Muscle of leg (tissue), 16 donors: Measurements from ENCODE around the gene ARID2. TPM values are rescaled to one million over a fixed set of nuclear protein-coding genes. Genes with fewer than 3 reads are reported as not detected.

Source experiments
- DNase-seq: peaks from one replicate; pipeline ENCODE4 v3.0.0; 2013
- H3K27ac ChIP-seq: one replicate; pipeline ENCODE4 v1.5.1; 2013; ENCODE audit warnings: mild to moderate bottlenecking, low read length, control low read depth
- H3K27me3 ChIP-seq: one replicate; pipeline ENCODE4 v1.6.1; 2013; ENCODE audit warnings: low read length; ENCODE audit not compliant: control insufficient read depth, insufficient read depth
- H3K36me3 ChIP-seq: one replicate; pipeline ENCODE4 v1.6.1; 2013; ENCODE audit warnings: low read length; ENCODE audit not compliant: control insufficient read depth, insufficient read depth
- H3K4me1 ChIP-seq: one replicate; pipeline ENCODE4 v1.6.1; 2013; ENCODE audit warnings: low read length; ENCODE audit not compliant: control insufficient read depth, insufficient read depth
- H3K4me3 ChIP-seq: one replicate; pipeline ENCODE4 v1.5.1; 2013; ENCODE audit warnings: low read length, control low read depth
- H3K9me3 ChIP-seq: replicated peaks from 2 replicates; pipeline ENCODE4 v1.6.1; 2013; ENCODE audit warnings: low read depth, low read length; ENCODE audit not compliant: control insufficient read depth
- WGBS: methylation state at CpG from one replicate; pipeline ENCODE4 v1.1.5; 2013; ENCODE audit warnings: missing lambda C conversion rate; ENCODE audit not compliant: insufficient coverage; 5-methylcytosine and 5-hydroxymethylcytosine counted together
- long read RNA-seq, 11 donors: transcript quantifications; one replicate each; lab custom pipeline, GENCODE V29; 2026
- polyA plus RNA-seq, 8 donors: library from polyadenylated mRNA; unstranded; fragments of 120-200 nt; gene quantifications; one replicate each; pipeline versions ENCODE4 v1.2.1 to v1.2.3, GENCODE V29; 2013; ENCODE audit warnings: inconsistent platforms in 1 of 8, low replicate concordance in 1 of 8; ENCODE audit not compliant: insufficient read length in 8 of 8, insufficient read depth in 1 of 8
- total RNA-seq: library from RNA; stranded (reverse); fragments of 120-200 nt; gene quantifications from one replicate; pipeline ENCODE4 v1.2.4, GENCODE V29; 2013

ARID2 gene
- total RNA-seq (23.5 TPM), polyA plus RNA-seq (10 to 100 TPM; 11.4 to 18.3 (median 16.1) TPM)
- long read RNA-seq, donor 1, result 0 reads
- long read RNA-seq, donor 2, result 0 reads
- long read RNA-seq, donor 3, partial matches to known transcripts, result 22 of 22 reads
- long read RNA-seq, donor 3, other reads (novel, unspliced or antisense), result 0 of 22 reads
- long read RNA-seq, donor 4, result 0 reads
- long read RNA-seq, donor 5, partial matches to known transcripts, result 7 of 7 reads
- long read RNA-seq, donor 5, other reads (novel, unspliced or antisense), result 0 of 7 reads
- long read RNA-seq, donor 6, full-length matches to known transcripts, result 2 of 2 reads
- long read RNA-seq, donor 6, partial matches to known transcripts, result 0 of 2 reads
- long read RNA-seq, donor 6, other reads (novel, unspliced or antisense), result 0 of 2 reads
- long read RNA-seq, donor 7, partial matches to known transcripts, result 5 of 6 reads
- long read RNA-seq, donor 7, other reads (novel, unspliced or antisense), result 0 of 6 reads
- long read RNA-seq, donor 8, partial matches to known transcripts, result 7 of 7 reads
- long read RNA-seq, donor 8, other reads (novel, unspliced or antisense), result 0 of 7 reads
- long read RNA-seq, donor 9, partial matches to known transcripts, result 0 of 1 reads
- long read RNA-seq, donor 9, other reads (novel, unspliced or antisense), result 0 of 1 reads
- long read RNA-seq, donor 10, partial matches to known transcripts, result 42 of 42 reads
- long read RNA-seq, donor 10, other reads (novel, unspliced or antisense), result 0 of 42 reads
- long read RNA-seq, donor 11, result 0 reads

GRCh38 chr12:45729233-45730083, at the start of gene ARID2:
TSS of gene ARID2 (plus strand) at chr12:45729706. CDS start at chr12:45729837, 131 bp downstream.
- peaks cover 2% of the 10 kb centered on the region for H3K4me1 ChIP-seq
- H3K4me3 ChIP-seq, result peak within 1 kb of the TSS; percentile 96
- no peaks in the 10 kb centered on the region for H3K27me3 ChIP-seq
- peak within 1 kb of the TSS; percentile 99 for H3K27ac ChIP-seq
- peak; percentile 89 for DNase-seq
- WGBS, result 0% methylated on average over 30 of the region's 88 CpGs
- no peaks in the 10 kb centered on the region for H3K9me3 ChIP-seq
- no peaks in the 10 kb centered on the region for H3K36me3 ChIP-seq

GRCh38 chr12:45680362-45680761, 49.1 kb upstream of the ARID2 start:
- no peaks in the 10 kb centered on the region for H3K36me3 ChIP-seq
- no peak overlapping the region for H3K27ac ChIP-seq
- no peaks in the 10 kb centered on the region for H3K27me3 ChIP-seq
- DNase-seq, result no peak
- H3K9me3 ChIP-seq, result no peaks in the 10 kb centered on the region
- H3K4me1 ChIP-seq, result no peaks in the 10 kb centered on the region
- no peak overlapping the region for H3K4me3 ChIP-seq

DNA sequence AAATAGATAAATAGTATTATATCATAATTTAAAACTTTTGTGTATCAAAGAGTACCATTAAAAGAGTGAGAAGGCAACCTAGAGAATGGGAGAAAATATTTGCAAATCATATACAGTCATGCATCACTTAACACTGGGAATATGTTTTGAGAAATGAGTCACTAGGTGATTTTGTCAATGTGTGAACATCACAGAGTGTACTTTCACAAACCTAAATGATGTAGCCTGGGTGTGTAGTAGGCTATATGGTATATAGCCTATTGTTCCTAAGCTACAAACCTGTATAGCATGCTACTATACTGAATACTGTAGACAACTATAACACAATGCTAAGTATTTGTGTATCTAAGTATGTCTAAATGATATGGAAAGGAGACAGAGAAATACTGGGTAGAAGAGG, 48.0 kb upstream of the ARID2 start:
- H3K27ac ChIP-seq, result no peak overlapping the region
- no peaks in the 10 kb centered on the region for H3K9me3 ChIP-seq
- no peak overlapping the region for H3K4me3 ChIP-seq
- no peak for DNase-seq
- H3K36me3 ChIP-seq, result no peaks in the 10 kb centered on the region
- no peaks in the 10 kb centered on the region for H3K27me3 ChIP-seq
- no peaks in the 10 kb centered on the region for H3K4me1 ChIP-seq

DNA sequence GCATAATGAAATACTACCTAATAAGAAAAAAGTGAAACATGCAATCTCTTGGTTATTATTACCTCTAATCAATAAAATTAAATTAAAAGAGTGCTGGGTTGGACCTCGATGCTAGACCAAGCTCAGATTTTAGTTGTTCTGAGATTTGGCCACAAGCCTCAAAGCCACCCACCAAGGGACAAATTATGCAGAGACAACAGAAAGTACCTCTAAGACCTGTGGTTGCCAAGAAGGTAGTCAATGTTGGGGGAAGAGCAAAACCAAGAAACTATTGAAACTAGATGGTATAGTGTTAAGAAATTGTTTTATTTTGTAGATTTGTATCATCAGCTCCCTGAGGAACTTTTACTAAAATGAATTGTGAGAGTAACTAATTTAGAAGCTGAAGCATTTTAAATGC, 43.8 kb upstream of the ARID2 start:
- H3K27me3 ChIP-seq, result no peaks in the 10 kb centered on the region
- DNase-seq, result no peak
- H3K4me1 ChIP-seq, result no peaks in the 10 kb centered on the region
- no peaks in the 10 kb centered on the region for H3K9me3 ChIP-seq
- H3K4me3 ChIP-seq, result no peak overlapping the region
- H3K36me3 ChIP-seq, result no peaks in the 10 kb centered on the region
- H3K27ac ChIP-seq, result no peak overlapping the region
- WGBS, result no CpG with 5 or more reads among the region's 1 CpG

DNA sequence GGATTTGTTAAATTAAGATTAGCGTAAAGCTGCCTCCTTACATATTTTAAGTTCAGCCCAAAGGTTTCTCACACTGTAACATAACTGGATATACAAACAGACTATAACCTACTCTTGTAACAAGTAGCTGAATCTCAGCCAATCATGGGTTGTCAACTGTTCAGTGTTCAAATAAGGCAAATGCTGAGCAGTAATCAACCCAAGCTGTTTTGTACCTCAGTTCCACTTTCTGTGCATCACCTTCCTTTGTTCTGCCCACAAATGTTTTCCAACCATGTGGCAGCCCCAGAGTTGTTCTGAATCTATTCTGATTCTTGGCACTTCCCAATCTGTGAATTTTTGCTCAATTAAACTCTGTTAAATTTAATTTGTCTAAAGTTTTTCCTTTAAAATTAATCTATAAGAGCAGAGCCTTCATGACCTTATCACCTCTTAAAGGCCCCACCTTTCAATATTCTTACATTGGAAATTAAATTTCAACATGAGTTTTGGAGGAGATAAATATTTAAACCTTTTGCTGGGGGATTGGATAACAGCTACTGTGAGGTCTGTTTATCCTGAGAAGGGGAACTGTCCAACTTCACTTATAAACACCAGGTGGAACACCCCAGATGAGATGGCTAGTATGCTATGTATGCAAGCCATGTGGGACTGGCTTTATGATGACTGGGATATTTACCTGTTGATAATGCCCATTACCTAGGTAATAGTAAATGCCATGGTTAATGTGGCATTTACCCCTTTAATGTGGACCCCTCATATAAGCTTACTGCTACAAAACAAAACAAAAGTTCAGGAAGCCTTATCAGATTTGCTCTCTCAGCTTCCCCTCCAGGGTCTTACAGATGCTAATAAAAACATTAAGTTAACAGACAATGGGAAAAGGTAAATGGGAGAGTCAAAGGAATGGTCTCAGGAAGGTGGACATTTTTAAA, 42.2 kb upstream of the ARID2 start:
- H3K27ac ChIP-seq, result no peak overlapping the region
- WGBS, result no CpG with 5 or more reads among the region's 1 CpG

GRCh38 chr12:45688183-45688582, 41.3 kb upstream of the ARID2 start:
- no peak overlapping the region for H3K27ac ChIP-seq
- no peaks in the 10 kb centered on the region for H3K4me1 ChIP-seq
- no peaks in the 10 kb centered on the region for H3K36me3 ChIP-seq

More for the DNA sequence above, 42.2 kb upstream of the ARID2 start:
- Histone ChIP-seq H3K4me1 (no peaks in the 10 kb centered on the region), H3K36me3 (no peaks in the 10 kb centered on the region), H3K9me3 (no peaks in the 10 kb centered on the region), H3K4me3 (no peak overlapping the region), H3K27me3 (no peaks in the 10 kb centered on the region)
- no peak for DNase-seq

DNA sequence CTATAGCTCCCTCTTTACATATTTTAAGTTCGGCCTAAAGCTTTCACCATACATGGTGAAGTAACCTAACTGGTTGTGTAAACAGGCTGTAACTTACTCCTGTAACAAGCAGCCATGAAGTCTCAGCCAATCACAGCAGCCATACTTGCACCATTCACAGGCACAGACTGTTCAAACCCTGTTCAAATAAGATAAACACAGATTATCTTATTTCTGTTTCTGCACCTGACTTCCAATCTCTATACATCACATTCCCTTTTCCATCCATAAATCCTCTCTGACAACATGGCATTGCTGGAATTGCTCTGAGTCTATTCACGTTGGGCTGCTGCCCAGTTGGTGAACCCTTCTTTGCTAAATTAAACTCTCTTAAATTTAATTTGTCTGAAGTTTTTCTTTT, 34.5 kb upstream of the ARID2 start:
- WGBS, result no CpG with 5 or more reads among the region's 2 CpGs
- no peaks in the 10 kb centered on the region for H3K36me3 ChIP-seq
- no peak overlapping the region for H3K4me3 ChIP-seq
- no peaks in the 10 kb centered on the region for H3K4me1 ChIP-seq
- peaks cover 7% of the 10 kb centered on the region for H3K9me3 ChIP-seq
- H3K27ac ChIP-seq, result no peak overlapping the region
- no peaks in the 10 kb centered on the region for H3K27me3 ChIP-seq
- no peak for DNase-seq

More at GRCh38 chr12:45688183-45688582, 41.3 kb upstream of the ARID2 start:
- no peak overlapping the region for H3K4me3 ChIP-seq
- H3K27me3 ChIP-seq, result no peaks in the 10 kb centered on the region
- H3K9me3 ChIP-seq, result no peaks in the 10 kb centered on the region
- DNase-seq, result no peak

DNA sequence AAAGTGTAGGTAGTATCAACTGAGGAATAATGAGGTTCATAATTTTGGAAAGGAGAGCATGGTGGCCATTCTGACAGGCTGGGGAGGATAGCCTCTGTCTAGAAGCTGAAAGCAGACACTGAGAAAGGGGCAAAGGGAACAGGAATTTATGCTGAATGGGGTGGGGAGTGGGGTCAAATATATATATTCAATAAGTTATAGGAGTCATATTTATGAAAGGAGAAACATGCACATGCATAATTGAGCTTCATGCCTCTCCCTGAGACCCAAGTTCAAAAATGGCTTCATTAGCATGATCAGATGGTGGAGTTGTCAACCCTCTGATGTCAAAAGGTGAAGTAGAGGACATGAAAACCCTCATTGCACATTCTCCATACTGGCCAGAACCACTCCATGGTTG, 33.9 kb upstream of the ARID2 start:
- Histone ChIP-seq H3K4me1 (no peaks in the 10 kb centered on the region), H3K4me3 (no peak overlapping the region), H3K27me3 (no peaks in the 10 kb centered on the region)

GRCh38 chr12:45696049-45696448, 33.5 kb upstream of the ARID2 start:
- Histone ChIP-seq H3K27me3 (no peaks in the 10 kb centered on the region), H3K27ac (no peak overlapping the region), H3K9me3 (peaks cover 7% of the 10 kb centered on the region), H3K4me1 (no peaks in the 10 kb centered on the region), H3K36me3 (no peaks in the 10 kb centered on the region), H3K4me3 (no peak overlapping the region)
- WGBS, result 92% methylated on average over 7 of the region's 7 CpGs
- no peak for DNase-seq

More for the DNA sequence above, 33.9 kb upstream of the ARID2 start:
- Histone ChIP-seq H3K36me3 (no peaks in the 10 kb centered on the region), H3K9me3 (peaks cover 7% of the 10 kb centered on the region), H3K27ac (no peak overlapping the region)
- DNase-seq, result no peak
